ENCODE results near the gene XXYLT1. TPM values are rescaled to one million over a fixed set of nuclear protein-coding genes. Genes with fewer than 3 reads are reported as not detected.

XXYLT1 gene
- total RNA-seq, 1 donor from 2014 or later = 14.9 TPM

GRCh38 chr3:195175476-195176337 lies 95.3 kb downstream of the XXYLT1 start:
- Mint-ChIP-seq H3K4me3 (no peak overlapping the region), H3K9me3 (no peaks in the 10 kb centered on the region), H3K27ac (no peak overlapping the region), H3K4me1 (ENCODE audit: low read depth) (peaks cover 5% of the 10 kb centered on the region), H3K36me3 (ENCODE audit: low read depth) (no peaks in the 10 kb centered on the region), H3K27me3 (ENCODE audit: insufficient read depth) (no peaks in the 10 kb centered on the region)
- no peak for DNase-seq (ENCODE audit: low spot score)
- intact Hi-C loops (cut with micrococcal nuclease) = no loop called here

- no peak for DNase-seq (ENCODE audit: low spot score)
- H3K27ac Mint-ChIP-seq = no peak overlapping the region
- H3K36me3 Mint-ChIP-seq (ENCODE audit: low read depth) = no peaks in the 10 kb centered on the region
- intact Hi-C loops (cut with micrococcal nuclease) = no loop called here
- peaks cover 5% of the 10 kb centered on the region for H3K4me1 Mint-ChIP-seq (ENCODE audit: low read depth)
- no peaks in the 10 kb centered on the region for H3K9me3 Mint-ChIP-seq
- H3K27me3 Mint-ChIP-seq (ENCODE audit: insufficient read depth) = no peaks in the 10 kb centered on the region
- no peak overlapping the region for H3K4me3 Mint-ChIP-seq
Observed at GRCh38 chr3:195175076-195175475, 95.9 kb downstream of the XXYLT1 start.

GRCh38 chr3:195173657-195174056 lies 97.3 kb downstream of the XXYLT1 start:
- H3K36me3 Mint-ChIP-seq (ENCODE audit: low read depth) = no peaks in the 10 kb centered on the region
- H3K9me3 Mint-ChIP-seq = no peaks in the 10 kb centered on the region
- peaks cover 5% of the 10 kb centered on the region for H3K4me1 Mint-ChIP-seq (ENCODE audit: low read depth)
- H3K27me3 Mint-ChIP-seq (ENCODE audit: insufficient read depth) = no peaks in the 10 kb centered on the region
- no peak for DNase-seq (ENCODE audit: low spot score)
- no peak overlapping the region for H3K27ac Mint-ChIP-seq
- H3K4me3 Mint-ChIP-seq = no peak overlapping the region
- intact Hi-C loops (cut with micrococcal nuclease) = no loop called here

GRCh38 chr3:195172896-195173295 lies 98.1 kb downstream of the XXYLT1 start:
- Mint-ChIP-seq H3K9me3 (no peaks in the 10 kb centered on the region), H3K4me1 (ENCODE audit: low read depth) (peaks cover under 1% of the 10 kb centered on the region), H3K27ac (no peak overlapping the region), H3K27me3 (ENCODE audit: insufficient read depth) (no peaks in the 10 kb centered on the region), H3K4me3 (no peak overlapping the region), H3K36me3 (ENCODE audit: low read depth) (no peaks in the 10 kb centered on the region)
- intact Hi-C loops (cut with micrococcal nuclease) = no loop called here
- DNase-seq (ENCODE audit: low spot score) = no peak

- intact Hi-C loops (cut with micrococcal nuclease) = no loop called here
- Mint-ChIP-seq H3K27ac (no peak overlapping the region), H3K27me3 (ENCODE audit: insufficient read depth) (no peaks in the 10 kb centered on the region), H3K4me3 (no peak overlapping the region), H3K36me3 (ENCODE audit: low read depth) (no peaks in the 10 kb centered on the region), H3K9me3 (no peaks in the 10 kb centered on the region), H3K4me1 (ENCODE audit: low read depth) (no peaks in the 10 kb centered on the region)
- DNase-seq (ENCODE audit: low spot score) = no peak
Observed at GRCh38 chr3:195172039-195172684, 98.8 kb downstream of the XXYLT1 start.

GRCh38 chr3:195171093-195171873 lies 99.7 kb downstream of the XXYLT1 start:
- H3K27me3 Mint-ChIP-seq (ENCODE audit: insufficient read depth) = no peaks in the 10 kb centered on the region
- no peak for DNase-seq (ENCODE audit: low spot score)
- no peaks in the 10 kb centered on the region for H3K36me3 Mint-ChIP-seq (ENCODE audit: low read depth)
- no peak overlapping the region for H3K4me3 Mint-ChIP-seq
- no peaks in the 10 kb centered on the region for H3K4me1 Mint-ChIP-seq (ENCODE audit: low read depth)
- H3K9me3 Mint-ChIP-seq = no peaks in the 10 kb centered on the region
- intact Hi-C loops (cut with micrococcal nuclease) = no loop called here
- no peak overlapping the region for H3K27ac Mint-ChIP-seq

- Mint-ChIP-seq H3K4me3 (no peak overlapping the region), H3K9me3 (no peaks in the 10 kb centered on the region), H3K27ac (no peak overlapping the region), H3K4me1 (ENCODE audit: low read depth) (peaks cover 7% of the 10 kb centered on the region), H3K27me3 (ENCODE audit: insufficient read depth) (no peaks in the 10 kb centered on the region), H3K36me3 (ENCODE audit: low read depth) (no peaks in the 10 kb centered on the region)
- intact Hi-C loops (cut with micrococcal nuclease) = no loop called here
- no peak for DNase-seq (ENCODE audit: low spot score)
Observed at GRCh38 chr3:195170496-195170895, 100.5 kb downstream of the XXYLT1 start.

GRCh38 chr3:195169011-195169649 lies 101.8 kb downstream of the XXYLT1 start:
- H3K4me1 Mint-ChIP-seq (ENCODE audit: low read depth) = peaks cover 17% of the 10 kb centered on the region
- no peak overlapping the region for H3K27ac Mint-ChIP-seq
- H3K36me3 Mint-ChIP-seq (ENCODE audit: low read depth) = no peaks in the 10 kb centered on the region
- no peak for DNase-seq (ENCODE audit: low spot score)
- H3K4me3 Mint-ChIP-seq = no peak overlapping the region
- no peaks in the 10 kb centered on the region for H3K9me3 Mint-ChIP-seq
- intact Hi-C loops (cut with micrococcal nuclease) = no loop called here
- no peaks in the 10 kb centered on the region for H3K27me3 Mint-ChIP-seq (ENCODE audit: insufficient read depth)

- DNase-seq (ENCODE audit: low spot score) = no peak
- no peak overlapping the region for H3K4me3 Mint-ChIP-seq
- no peaks in the 10 kb centered on the region for H3K27me3 Mint-ChIP-seq (ENCODE audit: insufficient read depth)
- peaks cover 25% of the 10 kb centered on the region for H3K4me1 Mint-ChIP-seq (ENCODE audit: low read depth)
- H3K27ac Mint-ChIP-seq = no peak overlapping the region
- H3K36me3 Mint-ChIP-seq (ENCODE audit: low read depth) = no peaks in the 10 kb centered on the region
- no peaks in the 10 kb centered on the region for H3K9me3 Mint-ChIP-seq
- intact Hi-C loops (cut with micrococcal nuclease) = no loop called here
Observed at GRCh38 chr3:195168009-195168762, 102.8 kb downstream of the XXYLT1 start.

GRCh38 chr3:195165790-195166189 lies 105.2 kb downstream of the XXYLT1 start:
- no peaks in the 10 kb centered on the region for H3K9me3 Mint-ChIP-seq
- H3K36me3 Mint-ChIP-seq (ENCODE audit: low read depth) = no peaks in the 10 kb centered on the region
- peak overlapping the region; percentile 69 for H3K27ac Mint-ChIP-seq
- intact Hi-C loops (cut with micrococcal nuclease) = no loop called here
- H3K4me1 Mint-ChIP-seq (ENCODE audit: low read depth) = peaks cover 38% of the 10 kb centered on the region
- H3K27me3 Mint-ChIP-seq (ENCODE audit: insufficient read depth) = no peaks in the 10 kb centered on the region
- no peak overlapping the region for H3K4me3 Mint-ChIP-seq
- no peak for DNase-seq (ENCODE audit: low spot score)

- H3K36me3 Mint-ChIP-seq (ENCODE audit: low read depth) = no peaks in the 10 kb centered on the region
- DNase-seq (ENCODE audit: low spot score) = no peak
- no peaks in the 10 kb centered on the region for H3K27me3 Mint-ChIP-seq (ENCODE audit: insufficient read depth)
- no peak overlapping the region for H3K27ac Mint-ChIP-seq
- H3K4me1 Mint-ChIP-seq (ENCODE audit: low read depth) = peaks cover 38% of the 10 kb centered on the region
- H3K9me3 Mint-ChIP-seq = no peaks in the 10 kb centered on the region
- intact Hi-C loops (cut with micrococcal nuclease) = no loop called here
- H3K4me3 Mint-ChIP-seq = no peak overlapping the region
Observed at GRCh38 chr3:195165265-195165609, 105.7 kb downstream of the XXYLT1 start.

- no peaks in the 10 kb centered on the region for H3K27me3 Mint-ChIP-seq (ENCODE audit: insufficient read depth)
- no peak overlapping the region for H3K27ac Mint-ChIP-seq
- no peak for DNase-seq (ENCODE audit: low spot score)
- H3K4me1 Mint-ChIP-seq (ENCODE audit: low read depth) = peaks cover 38% of the 10 kb centered on the region
- no peaks in the 10 kb centered on the region for H3K9me3 Mint-ChIP-seq
- intact Hi-C loops (cut with micrococcal nuclease) = no loop called here
- H3K36me3 Mint-ChIP-seq (ENCODE audit: low read depth) = no peaks in the 10 kb centered on the region
- no peak overlapping the region for H3K4me3 Mint-ChIP-seq
Observed at GRCh38 chr3:195164573-195165264, 106.2 kb downstream of the XXYLT1 start.
